ENCODE measurements around the gene MIPOL1. TPM values are rescaled to one million over a fixed set of nuclear protein-coding genes. Genes with fewer than 3 reads are reported as not detected.
A peak's percentile ranks its signal among the peaks of the same experiment; 100 is the strongest.

The MIPOL1 gene
- total RNA-seq, 1 experiment from 2014 or later = 13.1 TPM

GRCh38 chr14:37595809-37596621 lies 398.3 kb downstream of the MIPOL1 start:
- BruUV-seq (replicated peaks) = TSS peak; percentile 61
- peaks cover 11% of the 10 kb centered on the region for H3K4me1 ChIP-seq (replicated peaks; ENCODE audit: insufficient read depth)
- intact Hi-C loops (cut with micrococcal nuclease; ENCODE audit: unreplicated experiment) = loop anchor here (2.0 to 10.0 kb wide), 3 partner anchors 101 to 621 kb away; no protein-coding TSS in a partner anchor
- H3K9me3 ChIP-seq (ENCODE audit: insufficient read depth, low read depth) = no peaks in the 10 kb centered on the region
- peaks cover 82% of the 10 kb centered on the region for H3K79me2 ChIP-seq (ENCODE audit: low read depth)
- H3K36me3 ChIP-seq (ENCODE audit: low read depth) = peaks cover 4% of the 10 kb centered on the region; the same call in 1 of the 2 replicates
- peak overlapping the region; percentile 75; the same call in 1 of the 2 replicates for H2AFZ ChIP-seq
- no peaks in the 10 kb centered on the region for H3K27me3 ChIP-seq (ENCODE audit: insufficient read depth, low read depth)
- CTCF ChIA-PET = interaction anchor here (0.7 kb wide), 2 partner anchors 16 to 256 kb away, joined by 3 read pairs; no protein-coding TSS in a partner anchor
- H3K4me3 ChIP-seq = peak overlapping the region; percentile 78
- no peaks in the 10 kb centered on the region for H3K9me2 ChIP-seq (ENCODE audit: insufficient read depth)
- no peaks in the 10 kb centered on the region for H4K20me1 ChIP-seq (ENCODE audit: insufficient read depth)
- peaks cover 35% of the 10 kb centered on the region for H3F3A ChIP-seq (ENCODE audit: insufficient read depth, low read depth)
- TF ChIP-seq EZH2 (IDR thresholded peaks at IDR 0.05; ENCODE audit: low read depth) = no peak
- POLR2A ChIA-PET (ENCODE audit: unreplicated experiment) = interaction anchor here (0.5 to 0.9 kb wide), 5 partner anchors 38 to 1608 kb away, joined by 3 to 6 read pairs (median 4); no protein-coding TSS in a partner anchor
- H3K27ac ChIP-seq = peak overlapping the region; percentile 99
- H3K4me2 ChIP-seq = peak overlapping the region; percentile 83
- peak; percentile 90 to 95 for DNase-seq

DNA sequence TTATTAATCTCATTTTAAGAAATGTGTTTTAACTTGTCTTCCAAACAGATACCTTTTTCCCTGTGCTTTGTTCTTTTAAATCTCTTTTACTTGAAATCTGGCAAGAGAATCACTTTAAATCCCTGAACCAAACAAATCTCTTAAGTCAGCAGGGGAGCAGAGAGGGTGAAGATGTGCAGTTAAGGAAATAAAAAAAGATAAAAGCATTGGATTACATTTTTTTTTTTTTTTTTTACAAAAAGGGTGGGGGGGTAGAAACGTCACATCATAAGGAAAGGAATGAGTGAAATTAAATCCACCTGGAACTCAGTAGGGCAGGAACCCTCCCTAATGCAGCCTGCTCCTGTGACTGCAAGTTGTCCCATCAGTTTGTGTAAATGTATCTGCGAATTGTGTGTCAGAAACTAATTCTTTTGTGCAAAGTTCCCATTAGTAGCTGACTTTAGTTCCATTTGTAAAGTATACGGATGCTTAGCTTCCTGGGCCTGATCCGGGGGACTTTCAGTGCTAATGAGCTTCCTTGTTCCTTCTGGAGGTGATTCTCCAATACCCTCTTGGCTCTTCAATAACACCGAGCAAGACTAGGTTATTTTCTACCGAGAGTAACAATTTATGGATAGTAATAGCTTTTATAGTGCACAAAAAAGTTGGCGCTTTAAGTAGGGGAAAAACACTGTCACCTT lies 399.2 kb downstream of the MIPOL1 start:
- no peak for DNase-seq
- no peaks in the 10 kb centered on the region for H3K9me2 ChIP-seq (ENCODE audit: insufficient read depth)
- peak overlapping the region; percentile 83 for H3K4me2 ChIP-seq
- peaks cover 14% of the 10 kb centered on the region for H3K4me1 ChIP-seq (replicated peaks; ENCODE audit: insufficient read depth)
- no peaks in the 10 kb centered on the region for H3K9me3 ChIP-seq (ENCODE audit: insufficient read depth, low read depth)
- peak overlapping the region; percentile 99 for H3K27ac ChIP-seq
- TF ChIP-seq EZH2 (IDR thresholded peaks at IDR 0.05; ENCODE audit: low read depth) (no peak), CTCF (conservative IDR thresholded peaks at IDR 0.05) (no peak)
- H3K36me3 ChIP-seq (ENCODE audit: low read depth) = no peaks in the 10 kb centered on the region
- intact Hi-C loops (cut with micrococcal nuclease; ENCODE audit: unreplicated experiment) = loop anchor here (5.0 to 10.0 kb wide), 2 partner anchors 100 to 622 kb away; no protein-coding TSS in a partner anchor
- ChIA-PET POLR2A (ENCODE audit: unreplicated experiment) (interaction anchor here (0.5 to 0.6 kb wide), 4 partner anchors 39 to 923 kb away, joined by 3 to 6 read pairs (median 4); no protein-coding TSS in a partner anchor), CTCF (no interaction called here)
- no peak overlapping the region for H2AFZ ChIP-seq
- H3K79me2 ChIP-seq (ENCODE audit: low read depth) = peaks cover 75% of the 10 kb centered on the region
- H3F3A ChIP-seq (ENCODE audit: insufficient read depth, low read depth) = peaks cover 35% of the 10 kb centered on the region
- H3K4me3 ChIP-seq = peak overlapping the region; percentile 78
- no peaks in the 10 kb centered on the region for H3K27me3 ChIP-seq (ENCODE audit: insufficient read depth, low read depth)
- no TSS peak for BruUV-seq (replicated peaks)
- no peaks in the 10 kb centered on the region for H4K20me1 ChIP-seq (ENCODE audit: insufficient read depth)

GRCh38 chr14:37597538-37597913 lies 399.8 kb downstream of the MIPOL1 start:
- Histone ChIP-seq H3K79me2 (ENCODE audit: low read depth) (peaks cover 69% of the 10 kb centered on the region), H3K9me3 (ENCODE audit: insufficient read depth, low read depth) (no peaks in the 10 kb centered on the region), H3K4me3 (peak overlapping the region; percentile 78), H3K9me2 (ENCODE audit: insufficient read depth) (no peaks in the 10 kb centered on the region), H2AFZ (peak overlapping the region; percentile 84; the same call in 1 of the 2 replicates), H3K27ac (peak overlapping the region; percentile 99), H3F3A (ENCODE audit: insufficient read depth, low read depth) (peaks cover 35% of the 10 kb centered on the region), H3K27me3 (ENCODE audit: insufficient read depth, low read depth) (no peaks in the 10 kb centered on the region), H4K20me1 (ENCODE audit: insufficient read depth) (no peaks in the 10 kb centered on the region), H3K4me1 (replicated peaks; ENCODE audit: insufficient read depth) (peaks cover 14% of the 10 kb centered on the region), H3K4me2 (peak overlapping the region; percentile 83), H3K36me3 (ENCODE audit: low read depth) (no peaks in the 10 kb centered on the region)
- intact Hi-C loops (cut with micrococcal nuclease; ENCODE audit: unreplicated experiment) = loop anchor here (5.0 to 10.0 kb wide), 2 partner anchors 100 to 623 kb away; no protein-coding TSS in a partner anchor
- POLR2A ChIA-PET (ENCODE audit: unreplicated experiment) = interaction anchor here (0.6 kb wide), 2 partner anchors 363 to 922 kb away, joined by 4 read pairs; no protein-coding TSS in a partner anchor
- TF ChIP-seq CTCF (conservative IDR thresholded peaks at IDR 0.05) (peak; percentile 67), EZH2 (IDR thresholded peaks at IDR 0.05; ENCODE audit: low read depth) (no peak)
- peak; percentile 58 to 59 for DNase-seq
- CTCF ChIA-PET = interaction anchor here (0.6 kb wide), 2 partner anchors 227 to 1179 kb away, joined by 4 to 5 read pairs; no protein-coding TSS in a partner anchor
- BruUV-seq (replicated peaks) = no TSS peak
